ENCODE data around the gene CFAP99.

CFAP99 gene

DNA sequence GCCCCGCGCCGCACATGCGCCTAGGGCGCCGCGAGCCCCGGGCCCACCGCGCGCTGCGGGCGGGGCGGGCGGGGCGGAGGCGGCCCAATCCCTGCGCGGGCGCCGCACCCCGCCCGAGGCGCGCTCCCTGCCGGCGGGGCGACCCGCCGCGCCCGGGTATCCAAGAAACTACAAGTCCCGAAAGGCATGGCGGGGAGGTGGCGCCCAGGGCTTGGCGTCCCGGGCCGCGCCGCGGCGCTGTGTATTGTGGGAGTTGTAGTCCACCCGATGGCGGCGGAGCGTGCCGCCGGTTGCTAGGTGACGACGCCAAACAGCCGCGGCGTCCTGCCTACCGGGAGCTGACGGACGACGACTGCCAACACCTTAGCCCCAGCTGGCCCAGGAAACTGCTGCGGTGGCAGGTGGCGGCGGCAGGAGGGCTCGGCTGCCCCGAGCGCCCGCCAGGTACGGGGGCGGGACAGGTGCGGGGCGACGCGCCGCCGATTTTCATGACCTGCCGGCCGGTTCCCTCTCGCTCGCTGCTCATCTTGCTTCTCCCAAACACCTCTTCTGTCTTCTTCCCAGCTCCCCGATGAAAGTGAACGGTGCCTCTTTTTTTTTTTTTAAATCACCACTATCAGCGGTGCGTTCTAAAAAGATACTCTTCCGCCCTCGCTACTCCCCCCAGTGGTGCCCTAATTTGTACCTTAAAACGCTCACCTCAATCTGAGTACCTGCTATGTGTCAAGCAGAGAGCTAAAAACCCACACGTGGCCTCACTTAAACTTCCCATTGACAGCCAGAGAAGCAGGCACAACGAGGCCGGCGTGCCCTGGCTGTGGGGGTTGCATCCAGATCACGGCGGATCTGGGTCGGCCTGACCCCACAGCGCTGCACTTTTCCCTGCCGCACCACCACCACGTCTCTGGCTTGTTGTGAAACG lies at the start of gene CFAP99:
Gene CFAP99 (plus strand): TSS at position 306 of the 922 bp plus-strand sequence.
- TF ChIP-seq, protein P1, sequence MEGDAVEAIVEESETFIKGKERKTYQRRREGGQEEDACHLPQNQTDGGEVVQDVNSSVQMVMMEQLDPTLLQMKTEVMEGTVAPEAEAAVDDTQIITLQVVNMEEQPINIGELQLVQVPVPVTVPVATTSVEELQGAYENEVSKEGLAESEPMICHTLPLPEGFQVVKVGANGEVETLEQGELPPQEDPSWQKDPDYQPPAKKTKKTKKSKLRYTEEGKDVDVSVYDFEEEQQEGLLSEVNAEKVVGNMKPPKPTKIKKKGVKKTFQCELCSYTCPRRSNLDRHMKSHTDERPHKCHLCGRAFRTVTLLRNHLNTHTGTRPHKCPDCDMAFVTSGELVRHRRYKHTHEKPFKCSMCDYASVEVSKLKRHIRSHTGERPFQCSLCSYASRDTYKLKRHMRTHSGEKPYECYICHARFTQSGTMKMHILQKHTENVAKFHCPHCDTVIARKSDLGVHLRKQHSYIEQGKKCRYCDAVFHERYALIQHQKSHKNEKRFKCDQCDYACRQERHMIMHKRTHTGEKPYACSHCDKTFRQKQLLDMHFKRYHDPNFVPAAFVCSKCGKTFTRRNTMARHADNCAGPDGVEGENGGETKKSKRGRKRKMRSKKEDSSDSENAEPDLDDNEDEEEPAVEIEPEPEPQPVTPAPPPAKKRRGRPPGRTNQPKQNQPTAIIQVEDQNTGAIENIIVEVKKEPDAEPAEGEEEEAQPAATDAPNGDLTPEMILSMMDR (IDR thresholded peaks at IDR 0.05; ENCODE audit: insufficient read depth, low read depth, low read length, missing control alignments), result peak; percentile 13
- peak; percentile 97 for DNase-seq (ENCODE audit: low read depth)
- H3K4me3 ChIP-seq (ENCODE audit: low read depth, low read length), result peak within 1 kb of the TSS; percentile 56

DNA sequence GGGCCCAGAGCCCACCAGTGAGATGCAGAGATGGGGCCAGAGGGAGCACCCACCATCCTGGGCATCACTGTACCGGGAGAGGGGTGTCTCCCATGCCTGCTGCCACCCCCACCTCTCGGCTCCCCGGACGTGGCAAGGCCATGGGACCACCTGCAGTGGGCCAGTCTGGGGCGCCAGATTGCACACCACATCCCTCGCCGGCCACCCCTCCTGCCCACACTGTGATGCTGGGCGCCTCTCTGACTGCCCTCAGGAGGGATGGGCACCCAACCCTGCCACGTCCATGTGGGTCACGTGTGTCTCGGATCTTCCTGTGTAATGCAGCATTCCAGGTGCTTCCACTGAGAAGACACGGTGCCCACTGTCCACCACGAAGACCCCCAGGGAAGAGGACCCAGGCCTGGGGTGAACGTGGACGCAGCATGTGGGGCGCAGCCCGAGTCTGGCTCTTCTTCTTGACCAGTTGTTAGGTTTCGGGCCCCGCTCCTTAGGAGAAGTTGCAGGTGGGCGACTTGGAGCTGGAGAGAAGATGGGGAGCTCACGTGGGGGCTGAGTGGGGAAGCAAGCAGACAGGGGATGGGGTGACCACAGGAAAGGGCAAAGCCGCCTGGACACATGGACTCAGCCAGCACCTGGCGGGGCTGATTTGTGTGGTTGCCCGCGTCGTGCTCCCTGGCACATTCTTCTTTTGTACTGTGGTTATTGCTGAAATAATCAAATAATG lies 48.0 kb upstream of the CFAP99 start:
- H3K4me3 ChIP-seq (ENCODE audit: low read depth, low read length), result no peak overlapping the region
- TF ChIP-seq, protein P1 (IDR thresholded peaks at IDR 0.05; ENCODE audit: insufficient read depth, low read depth, low read length, missing control alignments), result no peak
- DNase-seq (ENCODE audit: low read depth), result no peak

DNA sequence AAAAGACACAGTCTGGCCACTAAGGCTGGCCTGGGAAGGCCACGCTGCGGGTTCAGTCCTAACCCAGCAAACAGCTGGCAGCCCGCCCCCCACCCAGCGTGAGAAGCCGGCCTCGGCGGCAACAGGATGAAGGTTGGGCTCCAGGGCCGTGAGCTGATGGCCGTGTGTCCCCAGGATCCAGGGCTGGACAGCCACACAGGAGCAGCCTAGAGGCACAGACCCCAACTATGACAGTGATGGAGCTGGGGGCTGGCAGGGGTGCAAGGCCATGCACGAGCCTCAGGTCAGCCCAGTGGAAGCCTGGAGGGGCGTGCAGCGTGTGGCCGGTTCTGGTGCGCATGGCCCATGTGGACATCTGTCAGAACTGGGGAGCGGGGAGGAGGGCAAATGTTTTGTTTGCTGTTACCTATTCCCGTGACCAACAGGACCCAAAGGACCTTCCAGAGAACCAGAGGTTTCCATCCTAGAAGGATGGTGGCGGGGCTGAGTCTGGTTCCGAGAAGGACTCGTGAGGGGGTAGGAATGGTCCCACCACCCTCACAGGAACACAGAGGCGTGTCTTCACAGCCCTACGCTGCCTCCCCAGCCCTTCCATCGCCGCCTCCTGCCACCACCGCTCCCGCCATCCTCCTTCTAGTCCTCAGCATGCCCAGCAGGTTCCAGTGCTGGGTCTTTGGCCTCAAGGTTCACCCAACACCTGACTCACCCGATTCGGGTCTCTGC lies 46.8 kb upstream of the CFAP99 start:
- TF ChIP-seq, protein P1 (IDR thresholded peaks at IDR 0.05; ENCODE audit: insufficient read depth, low read depth, low read length, missing control alignments), result no peak
- DNase-seq (ENCODE audit: low read depth), result no peak
- H3K4me3 ChIP-seq (ENCODE audit: low read depth, low read length), result no peak overlapping the region

DNA sequence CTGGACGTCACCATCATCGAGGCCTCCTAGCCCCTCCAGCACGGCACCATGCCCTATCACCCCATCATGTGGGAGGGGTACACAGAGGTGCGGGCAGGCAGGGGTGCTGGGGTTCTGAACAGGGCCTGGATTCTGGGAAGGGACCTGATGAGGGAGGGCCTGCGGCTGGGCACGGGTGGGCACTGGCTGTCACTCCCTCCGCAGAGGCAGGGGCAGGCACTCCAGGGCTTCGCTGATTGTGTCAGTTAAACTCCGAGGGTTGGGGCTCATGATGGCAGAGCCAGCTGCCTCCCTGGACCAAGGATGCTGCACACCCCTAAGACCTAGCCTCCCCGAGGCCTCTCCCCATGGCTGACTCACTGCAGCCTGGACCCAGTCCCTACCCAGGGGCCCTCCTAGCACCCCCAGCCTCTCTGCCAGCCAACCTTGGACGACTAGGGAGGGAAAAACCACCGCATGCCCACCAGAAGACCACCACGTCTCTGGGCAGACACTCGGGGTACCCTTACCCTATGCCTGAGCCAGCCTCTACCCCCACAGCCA lies 46.2 kb upstream of the CFAP99 start:
- no peak for DNase-seq (ENCODE audit: low read depth)
- H3K4me3 ChIP-seq (ENCODE audit: low read depth, low read length), result no peak overlapping the region
- TF ChIP-seq, protein P1 (IDR thresholded peaks at IDR 0.05; ENCODE audit: insufficient read depth, low read depth, low read length, missing control alignments), result no peak

DNA sequence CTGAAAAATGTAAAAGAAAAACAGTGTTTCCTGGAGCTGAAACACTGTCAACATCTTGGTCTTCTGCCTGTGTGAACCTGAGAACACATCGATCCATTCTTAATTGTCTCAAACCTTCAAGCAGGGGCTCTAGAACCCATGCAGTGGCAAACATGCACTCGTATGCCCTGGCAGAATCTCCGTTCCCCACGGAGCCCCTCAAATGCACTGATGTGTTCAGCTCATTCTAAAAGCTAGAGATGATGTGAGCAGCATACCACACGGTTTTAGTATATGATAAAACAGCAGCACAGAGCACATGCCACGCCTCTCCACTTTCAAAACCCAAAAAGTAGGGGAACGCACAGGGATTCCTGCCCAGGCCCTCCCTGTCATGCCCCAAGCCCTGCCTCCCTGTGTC lies 45.2 kb upstream of the CFAP99 start:
- DNase-seq (ENCODE audit: low read depth), result no peak
- H3K4me3 ChIP-seq (ENCODE audit: low read depth, low read length), result no peak overlapping the region
- TF ChIP-seq, protein P1 (IDR thresholded peaks at IDR 0.05; ENCODE audit: insufficient read depth, low read depth, low read length, missing control alignments), result no peak

DNA sequence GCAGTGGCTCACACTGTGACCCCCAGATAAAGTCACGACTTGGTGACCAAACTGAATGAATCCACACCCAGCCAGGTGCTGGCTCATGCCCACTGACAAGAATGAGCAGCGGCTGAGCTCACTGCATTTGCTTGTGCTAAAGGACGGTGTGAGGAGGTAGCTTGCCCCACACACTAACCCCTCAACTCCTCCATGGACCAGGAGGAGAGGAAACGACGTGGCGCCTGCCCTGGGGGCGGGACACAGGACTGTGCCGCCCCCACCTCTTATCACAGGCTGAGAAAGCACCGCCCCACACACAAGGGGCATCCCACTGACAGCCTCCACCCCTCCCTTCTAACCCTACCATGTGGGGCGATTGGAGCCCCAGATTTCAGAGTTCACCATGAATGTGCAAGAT lies 43.3 kb upstream of the CFAP99 start:
- no peak overlapping the region for H3K4me3 ChIP-seq (ENCODE audit: low read depth, low read length)
- DNase-seq (ENCODE audit: low read depth), result no peak
- TF ChIP-seq, protein P1 (IDR thresholded peaks at IDR 0.05; ENCODE audit: insufficient read depth, low read depth, low read length, missing control alignments), result no peak
